ENCODE results near the gene RIPOR2. TPM values are rescaled to one million over a fixed set of nuclear protein-coding genes. Genes with fewer than 3 reads are reported as not detected.
"Not testable (repeated sequence)": the region's sequence is repeated elsewhere in the genome, so short reads cannot be mapped to it uniquely, and the experiment has no call there.

RIPOR2 gene
- total RNA-seq, 1 donor from 2014 or later = 5.3 TPM

DNA sequence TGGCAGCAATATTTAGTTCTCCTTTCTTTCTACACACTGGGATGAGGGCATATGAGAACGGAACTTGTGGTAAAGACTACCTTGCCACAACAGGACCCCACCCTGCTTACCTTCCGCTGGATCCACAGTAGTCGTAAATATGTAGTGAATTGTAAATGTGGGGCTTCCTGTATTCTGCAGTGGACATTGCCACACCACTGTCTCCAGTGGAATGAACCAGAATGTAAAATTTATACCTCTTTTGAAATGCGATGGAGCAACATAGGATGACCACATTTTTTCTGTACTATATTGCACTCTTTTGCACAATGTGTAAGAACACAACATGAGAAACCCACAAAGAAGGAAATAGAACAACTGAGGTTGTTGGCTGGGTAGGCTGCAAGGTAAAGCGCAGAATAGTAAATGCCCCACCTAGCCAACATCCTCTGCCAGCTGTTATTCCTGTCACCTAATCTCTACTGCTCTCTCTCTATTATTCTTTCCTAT lies 16.1 kb upstream of the RIPOR2 start:
- DNase-seq (ENCODE audit: low spot score) = no peak

DNA sequence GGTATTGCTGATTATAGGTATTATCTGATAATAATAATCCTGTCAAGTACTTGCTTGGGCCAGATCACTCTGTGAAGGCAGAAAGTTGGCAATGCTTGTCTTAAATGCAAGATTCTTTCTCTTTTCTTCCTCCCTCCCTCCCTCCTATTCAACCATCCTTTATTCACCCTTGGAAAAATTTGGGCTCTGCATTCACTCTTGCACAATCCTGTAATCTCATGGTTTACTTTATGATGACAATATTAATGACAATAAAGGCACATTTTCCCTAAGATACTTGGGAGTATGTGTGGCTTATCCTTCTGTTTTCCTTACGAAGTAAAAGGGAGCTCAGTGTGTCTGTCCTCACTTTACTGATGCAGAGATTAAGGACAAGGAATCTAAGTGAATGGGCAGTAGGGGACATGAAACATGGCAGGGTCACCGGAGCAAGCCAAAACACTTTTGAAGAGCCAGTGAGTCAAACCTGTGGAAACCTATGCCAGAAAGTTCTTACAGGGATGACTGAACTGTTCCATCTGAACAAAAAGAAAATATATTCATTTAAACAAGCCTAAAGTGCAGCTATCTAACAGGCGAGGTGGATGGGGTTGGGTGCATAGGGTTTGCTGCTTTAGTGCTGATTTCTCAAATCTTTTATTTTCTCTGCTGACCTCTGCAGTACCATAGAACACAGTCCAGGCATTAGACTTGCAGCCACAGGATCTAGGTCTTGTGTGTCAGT lies 14.6 kb upstream of the RIPOR2 start:
- DNase-seq (ENCODE audit: low spot score) = no peak

DNA sequence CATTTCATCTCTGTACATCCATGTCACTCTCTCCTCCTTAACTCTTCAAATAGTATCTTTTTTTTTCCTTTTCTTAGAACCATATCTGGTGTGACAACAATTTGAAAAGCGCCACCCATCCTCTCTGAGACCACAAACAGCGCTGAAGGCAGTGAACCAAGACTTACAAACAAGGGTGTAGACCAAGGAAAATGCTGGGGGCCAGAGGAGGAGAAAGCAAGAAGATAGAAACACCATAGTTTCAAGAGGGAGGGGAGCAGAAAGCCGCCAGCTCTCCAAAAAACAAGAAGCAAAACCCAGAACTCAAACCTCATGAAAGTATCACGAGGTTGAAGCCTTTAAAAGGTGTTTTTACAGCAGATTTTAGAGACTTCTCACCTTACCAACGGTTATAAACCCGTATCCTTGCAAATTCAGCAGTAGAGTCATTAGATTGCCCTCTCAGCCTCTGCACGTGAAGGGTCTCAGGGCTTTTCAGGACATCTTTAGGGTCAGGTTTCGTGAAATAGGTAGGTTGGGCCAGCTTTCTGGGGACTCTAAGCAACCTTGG lies 13.3 kb upstream of the RIPOR2 start:
- DNase-seq (ENCODE audit: low spot score) = no peak

DNA sequence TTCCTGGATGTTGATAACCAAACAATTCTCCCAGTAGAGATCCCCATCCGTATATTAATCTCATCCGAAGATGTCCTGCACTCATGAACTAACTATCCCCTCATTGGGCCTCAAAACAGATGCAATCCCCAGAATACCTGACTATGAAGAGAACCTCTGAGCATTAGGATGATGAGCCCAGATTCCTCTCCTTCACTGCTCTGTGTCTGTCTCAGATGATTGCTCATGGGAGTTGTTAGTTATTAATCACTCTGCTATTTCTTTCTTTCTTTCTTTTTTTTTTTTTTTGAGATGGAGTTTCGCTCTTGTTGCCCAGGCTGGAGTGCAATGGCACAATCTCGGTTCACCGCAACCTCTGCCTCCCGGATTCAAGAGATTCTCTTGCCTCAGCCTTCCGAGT lies 12.5 kb upstream of the RIPOR2 start:
- DNase-seq (ENCODE audit: low spot score) = not testable (repeated sequence)

DNA sequence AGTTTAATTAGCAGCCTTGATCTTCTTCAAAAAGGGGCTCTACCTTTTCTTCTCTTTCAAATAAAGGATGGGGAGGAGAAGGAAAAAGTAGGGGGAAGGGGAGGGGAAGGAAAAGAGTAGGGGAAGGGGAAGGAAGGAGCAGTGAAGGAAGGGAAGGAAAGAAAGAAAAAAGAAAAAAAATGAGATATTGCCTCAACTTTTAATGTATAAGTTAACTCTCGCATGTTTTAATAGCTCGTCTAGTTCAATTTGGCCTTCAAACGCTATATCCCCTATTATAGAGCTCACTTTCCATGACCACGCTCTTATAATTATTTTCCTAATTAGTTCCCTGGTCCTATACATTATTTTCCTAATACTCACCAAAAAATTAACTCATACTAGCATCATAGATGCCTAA lies 11.9 kb upstream of the RIPOR2 start:
- no peak for DNase-seq (ENCODE audit: low spot score)

DNA sequence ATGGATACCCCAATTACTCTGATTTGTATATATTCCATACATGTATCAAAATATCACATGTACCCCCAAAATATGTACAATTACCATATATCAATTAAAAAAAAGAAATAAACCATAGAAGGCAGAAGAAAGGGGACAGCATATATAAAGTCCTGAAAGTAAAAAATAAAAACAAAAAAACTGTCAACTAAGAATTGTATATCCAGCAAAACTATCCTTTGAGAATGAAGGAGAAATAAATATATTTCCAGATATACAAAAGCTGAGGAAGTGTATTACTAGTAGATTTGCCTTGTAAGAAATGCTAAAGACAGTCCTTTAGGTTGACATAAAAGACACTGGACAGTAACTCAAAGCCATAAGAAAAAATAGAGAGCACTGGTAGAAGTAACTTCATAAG lies 9.3 kb upstream of the RIPOR2 start:
- no peak for DNase-seq (ENCODE audit: low spot score)

DNA sequence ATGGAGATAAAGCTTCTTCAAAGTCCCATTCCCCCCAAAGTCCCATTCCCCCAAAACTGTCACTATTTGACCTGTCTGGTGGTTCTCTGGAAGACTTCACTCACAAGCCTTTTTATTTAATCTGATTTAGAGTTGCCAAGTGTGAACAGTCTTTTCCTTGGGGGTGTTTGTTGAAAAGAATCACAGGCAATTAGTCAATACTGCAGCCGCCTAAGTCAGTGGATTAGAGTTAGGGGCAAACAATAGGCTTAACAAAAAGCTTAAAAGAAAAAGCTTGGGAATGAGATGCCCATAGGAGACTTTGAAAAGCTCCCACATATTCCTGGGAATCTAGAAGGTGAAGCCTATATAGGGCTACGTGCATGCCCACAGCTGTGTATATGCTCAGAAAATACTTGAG lies 8.0 kb upstream of the RIPOR2 start:
- no peak for DNase-seq (ENCODE audit: low spot score)

DNA sequence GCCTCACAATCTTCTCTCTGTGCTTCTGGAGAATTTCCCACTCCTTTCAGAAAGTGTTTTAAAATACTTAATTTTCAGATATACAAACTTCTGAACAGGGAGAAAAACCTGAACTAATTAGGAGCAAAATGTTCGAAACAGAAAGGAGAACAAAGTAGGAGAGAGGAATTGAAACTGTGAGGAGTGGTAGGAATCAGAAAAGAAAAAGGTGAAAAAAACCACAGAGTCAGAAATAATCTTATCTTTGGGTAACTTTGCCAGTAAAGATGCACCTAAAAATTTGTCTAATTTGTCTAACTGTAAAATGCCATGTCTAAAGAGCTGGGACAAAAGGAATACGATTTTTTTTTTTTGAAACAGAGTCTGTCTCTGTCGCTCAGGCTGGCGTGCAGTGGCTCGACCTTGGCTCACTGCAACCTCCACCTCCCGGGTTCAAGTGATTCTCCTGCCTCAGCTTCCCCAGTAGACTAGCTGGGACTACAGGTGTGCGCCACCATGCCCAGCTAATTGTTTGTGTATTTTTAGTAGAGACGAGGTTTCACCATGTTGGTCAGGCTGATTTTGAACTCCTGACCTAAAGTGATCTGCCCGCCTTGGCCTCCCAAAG lies 4.7 kb upstream of the RIPOR2 start:
- no peak for DNase-seq (ENCODE audit: low spot score)

DNA sequence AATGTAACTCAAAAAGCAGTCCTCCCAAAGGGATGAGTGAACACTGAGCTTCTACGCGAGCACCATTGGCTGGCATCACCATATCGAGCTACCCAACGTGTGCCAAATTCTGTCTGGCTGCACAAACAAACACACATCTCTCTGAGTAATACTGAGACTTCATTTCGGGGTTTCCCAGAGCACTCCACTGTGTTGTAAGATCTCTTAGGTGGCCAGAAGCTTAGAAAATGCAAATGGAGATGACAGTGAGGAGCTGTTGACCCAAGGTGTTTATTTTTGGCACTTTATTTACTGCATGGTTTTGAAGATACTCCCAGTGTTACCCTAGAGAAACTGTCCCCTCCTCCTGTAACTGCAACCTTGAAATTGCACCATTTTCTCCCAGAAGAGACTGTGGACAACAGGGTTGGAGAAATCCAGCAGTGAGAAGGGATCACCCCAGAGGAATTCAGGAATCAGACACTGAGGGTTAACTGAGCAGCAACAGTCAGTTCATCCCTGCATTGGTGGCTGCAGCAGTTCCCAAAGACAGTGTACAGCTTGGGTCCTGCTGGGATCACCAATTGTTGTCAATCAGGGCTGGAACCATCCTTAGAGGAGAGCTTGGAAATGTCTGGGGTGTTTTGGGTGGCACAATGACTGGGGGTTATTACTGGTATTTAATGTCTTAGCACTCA lies 1.0 kb upstream of the RIPOR2 start:
- no peak for DNase-seq (ENCODE audit: low spot score)

DNA sequence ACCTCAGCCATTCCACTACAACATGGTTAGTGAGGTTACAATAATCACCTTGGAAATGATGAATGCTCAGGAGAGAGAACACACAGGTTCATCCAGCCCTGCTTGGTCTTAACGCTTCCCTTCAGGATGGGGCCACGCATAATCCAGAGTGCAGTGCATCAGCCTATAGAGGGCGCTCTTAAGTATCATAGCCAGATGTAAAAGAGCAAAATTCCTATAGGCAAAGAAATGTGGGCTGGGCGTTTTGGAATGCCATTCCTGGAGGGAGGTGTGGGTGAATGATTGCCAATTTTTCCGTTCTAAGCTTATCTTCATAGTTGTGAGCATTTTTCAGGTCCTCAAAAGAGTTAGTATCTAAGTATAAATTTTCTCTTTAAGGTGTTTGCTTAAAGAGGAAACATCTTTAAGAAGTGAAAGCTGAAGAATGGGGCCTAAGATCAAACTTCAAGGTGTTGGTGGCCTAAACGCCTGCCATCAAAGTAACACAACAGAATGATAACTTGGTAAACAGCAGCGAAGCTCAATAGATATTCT lies 1.8 kb downstream of the RIPOR2 start:
- no peak for DNase-seq (ENCODE audit: low spot score)

DNA sequence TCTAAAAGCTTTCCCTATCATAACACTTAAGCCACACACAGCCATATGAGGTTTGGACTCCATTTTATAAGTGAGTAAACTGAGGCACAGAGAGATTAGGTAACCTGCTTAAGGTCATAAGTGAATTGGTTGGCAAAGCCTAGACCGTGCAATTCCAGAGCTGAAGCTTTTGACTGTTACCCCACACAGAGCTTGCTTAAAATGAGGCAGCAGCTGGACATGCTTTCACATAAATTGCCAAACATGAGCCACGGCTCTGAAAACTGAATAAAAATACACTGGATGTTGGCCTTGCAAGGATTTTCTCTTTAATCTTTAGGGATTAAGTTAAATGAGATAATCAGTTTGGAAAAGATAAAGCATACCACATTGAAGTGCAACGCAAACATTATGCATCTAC lies 2.5 kb downstream of the RIPOR2 start:
- no peak for DNase-seq (ENCODE audit: low spot score)

DNA sequence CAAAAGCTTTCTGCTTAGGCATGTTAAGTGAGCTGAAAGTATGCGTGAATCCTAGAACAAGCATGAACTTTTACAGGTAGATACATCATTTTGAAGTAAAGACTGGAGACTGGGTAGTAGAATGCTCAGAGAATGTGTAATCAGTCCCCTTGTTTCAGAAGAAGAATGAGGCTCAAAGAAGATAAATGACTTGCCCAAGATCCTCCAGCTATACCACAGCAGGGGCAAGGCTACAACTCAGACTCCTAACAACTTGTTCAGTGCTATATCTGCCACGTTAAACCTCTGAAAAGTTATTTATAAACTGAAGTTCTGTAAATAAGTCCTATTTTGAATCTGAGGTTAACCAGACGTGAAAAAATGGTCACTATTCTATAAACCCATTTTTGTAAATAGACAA lies 2.9 kb downstream of the RIPOR2 start:
- DNase-seq (ENCODE audit: low spot score) = no peak

DNA sequence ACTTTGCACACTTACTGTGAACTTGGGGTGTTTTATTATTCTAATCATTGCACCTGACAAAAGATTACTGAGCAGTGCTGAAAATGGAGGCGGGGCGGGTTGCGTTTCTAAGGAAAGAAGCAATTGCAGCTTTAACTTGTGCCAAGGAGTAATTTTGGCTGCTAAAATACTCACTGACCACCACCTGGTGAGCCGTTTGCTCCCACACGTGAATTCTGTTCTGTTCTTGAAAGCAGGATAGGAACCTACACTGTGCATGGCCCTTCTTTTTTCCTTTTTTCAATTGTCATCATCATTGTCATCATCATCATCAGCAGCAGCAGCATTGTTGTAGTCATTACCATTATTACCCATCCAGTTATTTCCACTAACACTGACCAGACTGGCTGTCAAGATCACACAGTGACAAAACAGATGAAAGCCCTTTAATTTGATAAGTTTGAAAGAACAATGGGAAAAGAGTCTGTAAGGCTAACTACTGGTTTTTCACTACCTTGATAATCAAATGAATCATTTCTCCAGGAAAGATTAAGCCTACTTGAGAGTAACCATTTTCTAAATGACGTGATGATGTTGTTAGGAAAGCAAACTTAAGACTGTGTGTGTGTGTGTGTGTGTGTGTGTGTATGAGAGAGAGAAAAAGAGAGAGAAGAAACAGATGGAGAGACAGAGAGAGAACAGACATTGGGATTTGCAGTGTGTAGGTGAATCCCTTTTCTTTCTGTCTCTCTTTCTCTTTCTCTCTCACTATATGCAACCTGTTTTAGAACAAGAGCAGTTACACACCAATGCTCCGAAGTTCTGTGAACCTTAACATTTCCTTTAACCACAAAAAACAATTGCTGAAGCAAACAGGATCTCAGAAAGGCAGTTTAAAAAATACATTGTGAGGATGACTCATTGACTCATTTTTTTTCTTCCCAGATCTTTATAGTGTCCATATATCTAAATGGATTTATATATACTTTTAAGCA lies 3.8 kb downstream of the RIPOR2 start:
- peak; percentile 35 for DNase-seq (ENCODE audit: low spot score)

DNA sequence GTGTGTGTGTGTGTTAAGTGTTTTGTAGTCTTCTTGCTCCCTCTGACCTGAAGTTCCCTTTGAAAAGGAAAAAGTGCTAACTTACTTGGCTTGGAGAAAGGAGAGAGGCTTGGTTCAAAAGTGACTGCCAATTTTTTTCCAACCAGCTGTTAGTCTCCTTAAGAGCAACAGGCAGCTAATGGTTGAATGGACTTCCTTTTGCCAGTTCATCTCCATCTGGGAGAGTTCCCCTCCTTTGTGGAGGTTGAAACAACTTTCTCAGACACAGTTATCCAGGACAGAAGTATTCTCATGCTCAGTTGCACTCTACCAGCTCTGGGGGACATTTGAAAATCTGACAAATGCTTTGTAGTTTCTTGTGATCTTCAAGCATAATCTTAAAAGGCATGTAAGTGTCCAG lies 4.5 kb downstream of the RIPOR2 start:
- peak; percentile 25 for DNase-seq (ENCODE audit: low spot score)

DNA sequence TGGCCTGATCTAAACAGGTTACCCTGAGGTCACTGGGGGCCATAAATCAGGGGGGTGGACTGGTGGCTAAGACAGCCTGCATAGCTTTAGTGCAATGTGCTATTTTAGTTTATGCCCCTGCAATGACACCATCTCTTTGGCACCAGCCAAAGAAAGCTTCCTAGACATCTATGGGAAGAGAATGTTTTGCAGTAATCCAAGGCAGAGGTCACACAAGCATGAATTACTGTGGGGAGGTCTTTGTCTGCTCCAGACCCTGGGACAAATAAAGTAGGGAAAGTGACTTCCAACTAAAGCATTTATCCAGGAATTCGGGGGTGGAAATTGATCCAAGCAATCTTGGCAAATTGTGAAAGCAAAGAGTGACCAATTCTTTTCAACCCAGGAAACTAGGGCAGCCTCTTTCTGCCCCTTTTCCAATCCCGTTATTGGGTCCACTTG lies 5.3 kb downstream of the RIPOR2 start:
- DNase-seq (ENCODE audit: low spot score) = peak; percentile 83

DNA sequence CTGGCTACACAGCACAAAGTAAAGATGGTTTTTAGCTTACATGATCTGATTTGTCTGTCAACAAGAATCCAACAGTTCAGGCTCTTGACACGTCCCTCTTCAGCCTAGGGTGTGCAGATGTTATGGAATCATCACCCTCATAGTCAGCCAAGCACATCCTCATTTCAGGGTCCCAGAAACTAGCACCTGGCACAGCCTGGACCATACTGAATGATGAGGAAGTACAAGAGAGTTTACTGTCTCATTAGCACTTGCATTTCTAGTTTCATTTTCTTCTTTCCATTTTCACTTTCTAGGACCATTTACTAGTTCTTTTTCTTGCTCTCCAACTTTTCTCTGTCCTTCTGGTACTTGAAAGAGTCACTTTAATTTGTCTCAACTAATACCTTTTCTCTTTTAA lies 6.5 kb downstream of the RIPOR2 start:
- no peak for DNase-seq (ENCODE audit: low spot score)

DNA sequence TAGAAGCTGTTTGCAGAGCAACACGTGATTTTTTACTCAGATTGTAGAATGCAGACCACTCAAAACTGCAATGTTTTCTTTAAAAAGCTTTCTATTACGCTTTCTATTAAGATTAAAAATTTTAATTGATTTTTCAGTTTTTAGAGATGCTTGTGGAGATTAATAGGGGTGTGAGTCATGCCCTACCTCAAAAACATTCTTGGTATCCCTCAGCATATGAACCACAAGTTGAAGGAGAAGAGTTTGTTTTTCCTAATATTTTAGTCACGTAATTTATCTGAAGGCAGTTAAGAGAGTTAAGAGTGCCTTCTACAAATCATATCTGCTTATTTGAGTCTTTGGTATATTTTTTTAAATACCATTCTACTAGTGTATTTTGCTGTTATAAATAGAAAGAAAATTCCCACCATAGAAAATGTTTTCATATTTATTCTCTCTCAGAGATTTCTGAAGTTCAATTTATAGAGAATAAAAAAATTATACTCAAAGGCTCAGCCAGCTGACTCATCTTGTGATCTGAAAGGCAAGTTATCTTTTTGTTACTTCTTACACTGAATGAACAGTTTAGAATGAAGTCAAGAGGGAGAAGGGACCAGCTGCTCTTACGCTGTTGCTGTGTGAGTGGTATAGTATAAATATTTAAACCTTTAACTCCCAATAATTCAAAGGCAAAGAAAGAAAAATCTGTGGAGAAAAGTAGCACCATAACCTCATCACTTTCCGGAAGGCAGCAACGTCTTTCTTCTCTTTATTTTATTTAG lies 7.6 kb downstream of the RIPOR2 start:
- DNase-seq (ENCODE audit: low spot score) = peak; percentile 68

DNA sequence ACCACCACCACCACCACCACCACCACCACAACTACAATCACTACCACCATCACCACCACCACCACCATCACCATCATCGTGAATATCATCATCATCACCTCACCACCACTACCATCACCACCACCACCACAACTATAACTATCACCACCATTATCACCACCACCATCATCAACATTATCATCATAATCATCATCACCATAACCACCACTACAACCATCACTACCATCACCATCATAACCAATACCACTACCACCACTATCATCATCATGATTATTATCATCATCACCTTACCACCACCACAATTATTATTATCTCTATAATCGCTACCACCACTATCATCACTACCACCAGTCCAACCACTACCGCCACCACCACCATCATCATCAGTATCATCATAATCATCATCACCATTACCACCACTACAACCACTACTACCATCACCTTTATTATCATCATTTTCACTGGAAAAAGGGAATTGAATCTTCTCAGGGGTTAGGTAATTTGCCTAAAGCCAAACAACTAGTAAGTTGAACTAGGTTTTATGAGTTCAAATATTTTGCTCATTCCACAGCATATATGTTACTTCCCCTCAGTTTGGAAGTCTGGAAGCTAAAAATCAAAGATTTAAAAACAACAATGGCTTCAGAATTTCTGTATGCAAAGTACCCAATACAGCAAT lies 8.3 kb downstream of the RIPOR2 start:
- DNase-seq (ENCODE audit: low spot score) = no peak

DNA sequence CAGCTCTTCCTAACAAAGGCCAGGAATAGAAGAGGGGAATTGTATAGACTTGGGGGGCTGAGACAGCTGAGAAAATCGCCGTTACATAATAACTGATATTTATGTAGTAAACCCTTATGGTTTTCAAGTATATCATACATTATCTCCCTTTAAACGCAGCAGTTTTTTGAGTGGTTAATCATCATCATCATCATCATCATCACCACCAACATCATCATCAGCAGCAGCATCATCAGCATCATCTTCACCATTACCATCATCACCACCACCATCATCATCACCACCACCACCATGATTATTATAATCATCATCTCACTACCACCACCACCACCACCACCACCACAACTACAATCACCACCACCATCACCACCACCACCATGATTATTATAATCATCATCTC lies 9.1 kb downstream of the RIPOR2 start:
- DNase-seq (ENCODE audit: low spot score) = not testable (repeated sequence)

DNA sequence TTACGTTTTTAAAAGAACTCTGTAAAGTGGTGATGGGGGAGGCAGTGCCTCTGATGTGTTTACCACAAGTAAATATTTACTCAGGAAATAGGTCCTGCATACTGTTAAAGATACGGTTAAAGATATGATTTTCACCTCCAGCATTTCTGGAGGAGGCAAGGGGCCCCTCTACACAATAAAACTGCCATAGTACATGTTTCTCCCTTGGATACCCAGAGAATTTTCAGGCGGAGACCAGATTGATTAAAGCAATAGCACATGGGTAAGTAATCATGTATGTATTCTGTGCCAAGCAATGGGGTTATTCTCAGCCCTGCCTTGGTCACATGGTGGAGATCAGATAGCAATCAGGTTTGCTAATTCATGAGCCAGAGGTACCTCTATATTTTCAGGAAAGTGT lies 9.6 kb downstream of the RIPOR2 start:
- no peak for DNase-seq (ENCODE audit: low spot score)

All from umbilical cord (tissue), 2 donors.